ENCODE measurements around the gene GLT8D2. TPM values are rescaled to one million over a fixed set of nuclear protein-coding genes. Genes with fewer than 3 reads are reported as not detected.
A peak's percentile ranks its signal among the peaks of the same experiment; 100 is the strongest.

Gene GLT8D2
- polyA plus RNA-seq, 3 donors, result not detected

DNA sequence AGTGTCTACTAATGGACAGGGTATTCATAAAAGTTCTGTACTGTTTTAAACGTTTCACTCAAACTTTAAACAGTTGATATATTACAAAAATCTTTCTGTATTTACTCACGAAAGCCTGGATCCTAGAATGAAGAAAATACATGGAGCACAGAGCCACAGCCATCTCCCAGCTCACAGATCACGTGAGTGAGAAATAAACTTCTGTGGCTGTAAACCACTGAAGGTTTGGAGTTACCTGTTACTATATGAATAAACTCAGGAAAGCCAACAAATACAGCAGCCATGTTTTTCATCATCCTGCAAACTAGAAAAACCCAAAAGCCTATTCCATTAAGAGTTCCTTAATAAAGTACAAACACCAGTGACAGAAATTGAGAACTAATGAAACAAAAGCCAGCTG is 85.2 kb downstream of the GLT8D2 start:
- peaks cover 0 to 16% of the 10 kb centered on the region in 2 donors for H3K36me3 ChIP-seq (replicated peaks in 1 of 2; ENCODE audit: control insufficient read depth in 1 of 2, insufficient read depth in 2 of 2, low read length in 2 of 2)
- Mint-ChIP-seq H3K27me3 (ENCODE audit: low read depth in 3 of 3) (peaks cover 0 to 2% (median 0%) of the 10 kb centered on the region in 3 donors), H3K9me3 (peaks cover 0 to 1% (median 0%) of the 10 kb centered on the region in 7 donors), H3K4me1 (peaks cover 31% of the 10 kb centered on the region), H3K27ac (peak overlapping the region in 6 of 7 donors; percentile 94 to 98 (median 97)), H3K4me3 (peak overlapping the region; percentile 93 to 97), H3K36me3 (peaks cover 9 to 12% of the 10 kb centered on the region in 2 donors)
- H2AFZ ChIP-seq (ENCODE audit: insufficient read depth, low read depth, low read length, poor library complexity, severe bottlenecking), result peak overlapping the region; percentile 95
- peaks cover 16% of the 10 kb centered on the region for H4K20me1 ChIP-seq (ENCODE audit: insufficient read depth, low read length)
- intact Hi-C loops (cut with micrococcal nuclease), result loop anchor here (1.0 to 10.0 kb wide), 4 partner anchors 8 to 1150 kb away; partner anchors contain the start of gene HSP90B1 (in 1 of the 2)
- peak overlapping the region; percentile 87 for H3K4me2 ChIP-seq (replicated peaks; ENCODE audit: extremely low read depth, low read length, poor library complexity, severe bottlenecking)
- peak overlapping the region; percentile 56 to 95 (median 84) for H3K4me3 ChIP-seq (replicated peaks in 1 of 3; ENCODE audit: low read depth in 2 of 3, low read length in 3 of 3)
- no peaks in the 10 kb centered on the region for H3K27me3 ChIP-seq (ENCODE audit: control insufficient read depth in 2 of 2, insufficient read depth in 2 of 2, low read length in 2 of 2)
- DNase-seq, result no peak
- TF ChIP-seq CTCF (IDR thresholded peaks at IDR 0.05), result no peak
- WGBS (ENCODE audit: insufficient coverage), result no CpG with 5 or more reads among the region's 3 CpGs
- peak overlapping the region; percentile 96 for H3K9ac ChIP-seq (ENCODE audit: insufficient read depth, low read length, poor library complexity, severe bottlenecking)
- peak overlapping the region in 1 of 2 donors; percentile 92 for H3K27ac ChIP-seq (ENCODE audit: low read depth in 1 of 2, low read length in 2 of 2)
- H3K9me3 ChIP-seq (replicated peaks in 1 of 2; ENCODE audit: control insufficient read depth in 1 of 2, insufficient read depth in 1 of 2, low read length in 2 of 2), result no peaks in the 10 kb centered on the region
- peaks cover 20 to 28% of the 10 kb centered on the region in 2 donors for H3K4me1 ChIP-seq (ENCODE audit: control insufficient read depth in 1 of 2, insufficient read depth in 2 of 2, low read length in 2 of 2)
- peaks cover 61% of the 10 kb centered on the region for H3K79me2 ChIP-seq (ENCODE audit: insufficient read depth, low read length)

- intact Hi-C loops (cut with micrococcal nuclease), result loop anchor here in 1 of 2 donors (10.0 kb wide), 1 partner anchor 1152 kb away; no protein-coding TSS in a partner anchor
Observed at GRCh38 chr12:103962493-103962892, 87.5 kb downstream of the GLT8D2 start.

More at GRCh38 chr12:103962493-103962892, 87.5 kb downstream of the GLT8D2 start:
- Mint-ChIP-seq H3K4me3 (no peak overlapping the region), H3K27ac (no peak overlapping the region), H3K36me3 (no peaks in the 10 kb centered on the region), H3K4me1 (peaks cover 22% of the 10 kb centered on the region), H3K9me3 (peaks cover 0 to 1% (median 0%) of the 10 kb centered on the region in 7 donors), H3K27me3 (ENCODE audit: low read depth in 3 of 3) (peaks cover 0 to 2% (median 0%) of the 10 kb centered on the region in 3 donors)
- no peak for TF ChIP-seq CTCF (IDR thresholded peaks at IDR 0.05)
- no peaks in the 10 kb centered on the region for H3K27me3 ChIP-seq (ENCODE audit: control insufficient read depth in 2 of 2, insufficient read depth in 2 of 2, low read length in 2 of 2)
- peaks cover 37% of the 10 kb centered on the region for H3K79me2 ChIP-seq (ENCODE audit: insufficient read depth, low read length)
- no peaks in the 10 kb centered on the region for H3K36me3 ChIP-seq (replicated peaks in 1 of 2; ENCODE audit: control insufficient read depth in 1 of 2, insufficient read depth in 2 of 2, low read length in 2 of 2)
- H3K9me3 ChIP-seq (replicated peaks in 1 of 2; ENCODE audit: control insufficient read depth in 1 of 2, insufficient read depth in 1 of 2, low read length in 2 of 2), result no peaks in the 10 kb centered on the region
- 71% methylated on average over 1 of the region's 1 CpG for WGBS (ENCODE audit: insufficient coverage)
- no peak overlapping the region for H3K9ac ChIP-seq (ENCODE audit: insufficient read depth, low read length, poor library complexity, severe bottlenecking)
- no peak overlapping the region for H3K4me3 ChIP-seq (replicated peaks in 1 of 3; ENCODE audit: low read depth in 2 of 3, low read length in 3 of 3)
- no peaks in the 10 kb centered on the region for H4K20me1 ChIP-seq (ENCODE audit: insufficient read depth, low read length)
- H3K27ac ChIP-seq (ENCODE audit: low read depth in 1 of 2, low read length in 2 of 2), result no peak overlapping the region
- no peak overlapping the region for H2AFZ ChIP-seq (ENCODE audit: insufficient read depth, low read depth, low read length, poor library complexity, severe bottlenecking)
- H3K4me1 ChIP-seq (ENCODE audit: control insufficient read depth in 1 of 2, insufficient read depth in 2 of 2, low read length in 2 of 2), result peaks cover 22 to 28% of the 10 kb centered on the region in 2 donors
- no peak overlapping the region for H3K4me2 ChIP-seq (replicated peaks; ENCODE audit: extremely low read depth, low read length, poor library complexity, severe bottlenecking)
- no peak for DNase-seq

All from CD14-positive monocyte (primary cell).